ENCODE results near the gene ZCCHC14. TPM values are rescaled to one million over a fixed set of nuclear protein-coding genes. Genes with fewer than 3 reads are reported as not detected.
"Not testable (repeated sequence)": the region's sequence is repeated elsewhere in the genome, so short reads cannot be mapped to it uniquely, and the experiment has no call there.

Gene ZCCHC14
- total and polyA plus RNA-seq, 4 donors = 6.6 to 42.5 (median 27.8) TPM

DNA sequence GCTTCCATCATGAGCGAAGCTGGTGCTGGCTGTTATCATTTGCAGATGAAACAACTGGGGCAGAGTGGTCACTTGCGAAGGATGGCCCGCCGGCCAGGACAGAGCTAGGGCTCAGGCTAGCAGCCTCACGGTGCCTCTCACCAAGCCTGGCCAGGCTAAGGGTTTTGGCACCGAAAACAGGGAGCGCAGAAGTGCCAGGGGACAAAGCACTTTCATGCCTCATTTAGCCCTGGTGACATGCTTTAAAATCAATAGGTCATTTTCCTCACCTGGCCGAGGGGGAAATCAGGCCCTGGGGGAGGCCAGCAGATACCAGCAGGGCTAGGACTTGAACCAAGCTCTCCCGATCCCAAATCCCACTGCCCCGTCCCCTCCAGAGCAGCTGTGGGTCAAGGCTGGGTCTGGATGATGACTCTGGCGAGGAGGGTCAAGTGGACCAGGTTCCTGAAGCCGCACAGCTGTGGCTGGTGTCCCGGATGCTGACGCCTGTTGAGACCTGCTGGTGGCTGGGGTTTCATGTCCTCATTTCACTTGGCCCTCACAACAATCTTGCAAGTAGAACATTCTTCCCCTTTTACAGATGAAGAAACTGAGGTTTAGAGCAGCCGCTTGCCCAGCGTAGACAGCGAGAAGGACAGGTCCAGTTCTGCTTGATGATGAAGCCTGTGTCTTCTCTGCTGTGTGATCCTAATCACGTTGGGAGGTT is 10.6 kb upstream of the ZCCHC14 start:
- intact Hi-C loops (cut with DNase I); H3K36me3 ChIP-seq (ENCODE audit: control insufficient read depth in 1 of 2, insufficient read depth in 2 of 2, low read length in 1 of 2); H3K27me3 ChIP-seq (ENCODE audit: control insufficient read depth in 1 of 2, insufficient read depth in 2 of 2, low read length in 1 of 2); H3K27ac ChIP-seq (ENCODE audit: low read depth in 1 of 2, low read length in 2 of 2); H3K4me3 ChIP-seq (ENCODE audit: low read length in 2 of 2); H3K4me1 ChIP-seq (ENCODE audit: control insufficient read depth in 1 of 2, insufficient read depth in 2 of 2, low read length in 2 of 2); H3K9me3 ChIP-seq (ENCODE audit: control insufficient read depth, low read length): not testable (repeated sequence)
- 84 to 87% methylated on average over 18 of the region's 18 CpGs for WGBS, 2 donors
- ATAC-seq (ENCODE audit: low FRiP score) = peak; percentile 9
- peak in 1 of 2 donors; percentile 45 for DNase-seq

GRCh38 chr16:87502308-87502969 is 9.6 kb upstream of the ZCCHC14 start:
- H3K4me3 ChIP-seq (ENCODE audit: low read length in 2 of 2) = no peak overlapping the region
- no peaks in the 10 kb centered on the region for H3K36me3 ChIP-seq (ENCODE audit: control insufficient read depth in 1 of 2, insufficient read depth in 2 of 2, low read length in 1 of 2)
- intact Hi-C loops (cut with DNase I) = no loop called here
- no peaks in the 10 kb centered on the region for H3K4me1 ChIP-seq (ENCODE audit: control insufficient read depth in 1 of 2, insufficient read depth in 2 of 2, low read length in 2 of 2)
- ATAC-seq (ENCODE audit: low FRiP score) (no peak), DNase-seq (no peak)
- no peaks in the 10 kb centered on the region for H3K9me3 ChIP-seq (ENCODE audit: control insufficient read depth, low read length)
- no peaks in the 10 kb centered on the region for H3K27me3 ChIP-seq (ENCODE audit: control insufficient read depth in 1 of 2, insufficient read depth in 2 of 2, low read length in 1 of 2)
- WGBS, 2 donors = 93 to 95% methylated on average over 5 of the region's 5 CpGs
- no peak overlapping the region for H3K27ac ChIP-seq (ENCODE audit: low read depth in 1 of 2, low read length in 2 of 2)

GRCh38 chr16:87501117-87501516 is 8.3 kb upstream of the ZCCHC14 start:
- DNase-seq (no peak), ATAC-seq (ENCODE audit: low FRiP score) (no peak)

DNA sequence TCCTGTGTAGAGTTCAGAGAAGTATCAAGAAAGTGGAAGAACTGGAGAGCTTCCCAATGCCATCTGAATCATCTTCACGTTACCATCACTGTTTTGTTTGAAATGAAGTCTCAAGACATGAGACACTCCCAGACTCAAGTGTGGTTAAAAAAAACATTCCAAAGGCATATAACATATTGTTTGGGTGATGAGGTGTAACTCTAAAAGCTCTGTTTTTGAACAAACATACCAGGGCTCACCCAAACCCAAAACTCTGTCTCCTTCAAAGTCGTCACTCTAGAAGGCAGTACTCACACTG is 6.3 kb upstream of the ZCCHC14 start:
- H3K4me3 ChIP-seq (ENCODE audit: low read length in 2 of 2) = no peak overlapping the region
- no peaks in the 10 kb centered on the region for H3K36me3 ChIP-seq (ENCODE audit: control insufficient read depth in 1 of 2, insufficient read depth in 2 of 2, low read length in 1 of 2)
- H3K4me1 ChIP-seq (ENCODE audit: control insufficient read depth in 1 of 2, insufficient read depth in 2 of 2, low read length in 2 of 2) = no peaks in the 10 kb centered on the region
- no peak overlapping the region for H3K27ac ChIP-seq (ENCODE audit: low read depth in 1 of 2, low read length in 2 of 2)
- H3K9me3 ChIP-seq (ENCODE audit: control insufficient read depth, low read length) = no peaks in the 10 kb centered on the region
- H3K27me3 ChIP-seq (ENCODE audit: control insufficient read depth in 1 of 2, insufficient read depth in 2 of 2, low read length in 1 of 2) = no peaks in the 10 kb centered on the region
- intact Hi-C loops (cut with DNase I) = no loop called here
- ATAC-seq (ENCODE audit: low FRiP score) (no peak), DNase-seq (no peak)
- 22 to 30% methylated on average over 2 of the region's 2 CpGs for WGBS, 2 donors

More at GRCh38 chr16:87501117-87501516, 8.3 kb upstream of the ZCCHC14 start:
- intact Hi-C loops (cut with DNase I) = no loop called here
- Histone ChIP-seq H3K4me1 (ENCODE audit: control insufficient read depth in 1 of 2, insufficient read depth in 2 of 2, low read length in 2 of 2) (no peaks in the 10 kb centered on the region), H3K27ac (ENCODE audit: low read depth in 1 of 2, low read length in 2 of 2) (no peak overlapping the region), H3K27me3 (ENCODE audit: control insufficient read depth in 1 of 2, insufficient read depth in 2 of 2, low read length in 1 of 2) (no peaks in the 10 kb centered on the region), H3K36me3 (ENCODE audit: control insufficient read depth in 1 of 2, insufficient read depth in 2 of 2, low read length in 1 of 2) (no peaks in the 10 kb centered on the region), H3K9me3 (ENCODE audit: control insufficient read depth, low read length) (no peaks in the 10 kb centered on the region), H3K4me3 (ENCODE audit: low read length in 2 of 2) (no peak overlapping the region)
- 82 to 89% methylated on average over 5 of the region's 5 CpGs for WGBS, 2 donors

DNA sequence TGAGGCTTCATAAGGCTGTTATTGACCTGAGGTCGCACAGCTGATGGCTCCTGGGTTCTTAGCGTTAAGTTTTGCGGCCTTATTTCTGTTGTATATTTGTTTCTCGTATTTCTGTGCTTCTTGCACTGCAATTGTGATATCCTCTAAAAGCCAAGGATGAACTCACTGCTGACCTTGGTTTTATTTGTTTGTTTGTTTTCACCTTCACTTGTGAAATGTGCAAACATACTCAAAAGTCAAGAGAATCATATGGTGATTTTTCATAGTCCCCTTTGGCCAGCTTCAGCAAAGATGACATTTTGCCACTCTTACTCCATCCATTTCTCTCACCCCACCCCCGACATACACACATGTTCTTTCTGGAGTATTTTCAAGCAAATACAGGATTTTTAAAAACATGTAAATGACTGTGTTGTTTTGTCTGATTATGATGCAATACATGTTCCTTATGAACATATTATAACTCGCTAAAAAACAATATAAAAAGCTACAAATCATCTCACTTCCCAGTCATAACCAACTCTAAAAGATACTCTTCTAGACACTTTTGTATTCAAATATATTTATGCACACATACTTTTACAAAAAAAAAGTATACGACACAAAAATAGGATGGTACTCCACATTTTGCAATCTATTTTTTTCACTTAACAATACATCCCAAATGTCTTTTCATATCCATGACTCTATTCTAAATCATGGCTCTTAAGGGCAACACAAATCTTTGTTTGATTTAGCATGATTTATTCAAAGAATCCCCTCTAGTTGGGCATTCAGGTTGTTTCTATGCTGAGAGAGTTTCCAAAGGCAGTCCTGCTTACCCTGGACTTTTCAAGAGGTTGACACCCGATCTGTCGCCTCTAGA is 5.7 kb upstream of the ZCCHC14 start:
- Histone ChIP-seq H3K27me3 (ENCODE audit: control insufficient read depth in 1 of 2, insufficient read depth in 2 of 2, low read length in 1 of 2) (no peaks in the 10 kb centered on the region), H3K36me3 (ENCODE audit: control insufficient read depth in 1 of 2, insufficient read depth in 2 of 2, low read length in 1 of 2) (no peaks in the 10 kb centered on the region), H3K4me1 (ENCODE audit: control insufficient read depth in 1 of 2, insufficient read depth in 2 of 2, low read length in 2 of 2) (no peaks in the 10 kb centered on the region), H3K4me3 (ENCODE audit: low read length in 2 of 2) (no peak overlapping the region), H3K27ac (ENCODE audit: low read depth in 1 of 2, low read length in 2 of 2) (no peak overlapping the region), H3K9me3 (ENCODE audit: control insufficient read depth, low read length) (no peaks in the 10 kb centered on the region)
- DNase-seq (no peak), ATAC-seq (ENCODE audit: low FRiP score) (no peak)
- WGBS, 2 donors = 72% methylated on average over 9 of the region's 9 CpGs
- intact Hi-C loops (cut with DNase I) = no loop called here

GRCh38 chr16:87497767-87498290 is 5.0 kb upstream of the ZCCHC14 start:
- ATAC-seq (ENCODE audit: low FRiP score); H3K9me3 ChIP-seq (ENCODE audit: control insufficient read depth, low read length); H3K36me3 ChIP-seq (ENCODE audit: control insufficient read depth in 1 of 2, insufficient read depth in 2 of 2, low read length in 1 of 2); intact Hi-C loops (cut with DNase I); H3K4me1 ChIP-seq (ENCODE audit: control insufficient read depth in 1 of 2, insufficient read depth in 2 of 2, low read length in 2 of 2); H3K27me3 ChIP-seq (ENCODE audit: control insufficient read depth in 1 of 2, insufficient read depth in 2 of 2, low read length in 1 of 2); H3K27ac ChIP-seq (ENCODE audit: low read depth in 1 of 2, low read length in 2 of 2); H3K4me3 ChIP-seq (ENCODE audit: low read length in 2 of 2): not testable (repeated sequence)
- WGBS, 2 donors = 91% methylated on average over 12 of the region's 12 CpGs
- DNase-seq = peak in 1 of 2 donors; percentile 44

GRCh38 chr16:87497023-87497766 is 4.4 kb upstream of the ZCCHC14 start:
- intact Hi-C loops (cut with DNase I); ATAC-seq (ENCODE audit: low FRiP score); H3K9me3 ChIP-seq (ENCODE audit: control insufficient read depth, low read length); H3K27ac ChIP-seq (ENCODE audit: low read depth in 1 of 2, low read length in 2 of 2); H3K27me3 ChIP-seq (ENCODE audit: control insufficient read depth in 1 of 2, insufficient read depth in 2 of 2, low read length in 1 of 2); H3K36me3 ChIP-seq (ENCODE audit: control insufficient read depth in 1 of 2, insufficient read depth in 2 of 2, low read length in 1 of 2); H3K4me3 ChIP-seq (ENCODE audit: low read length in 2 of 2); H3K4me1 ChIP-seq (ENCODE audit: control insufficient read depth in 1 of 2, insufficient read depth in 2 of 2, low read length in 2 of 2): not testable (repeated sequence)
- 89 to 90% methylated on average over 18 of the region's 18 CpGs for WGBS, 2 donors
- DNase-seq = peak in 1 of 2 donors; percentile 57

GRCh38 chr16:87496447-87496801 is 3.6 kb upstream of the ZCCHC14 start:
- no peaks in the 10 kb centered on the region for H3K36me3 ChIP-seq (ENCODE audit: control insufficient read depth in 1 of 2, insufficient read depth in 2 of 2, low read length in 1 of 2)
- no peaks in the 10 kb centered on the region for H3K27me3 ChIP-seq (ENCODE audit: control insufficient read depth in 1 of 2, insufficient read depth in 2 of 2, low read length in 1 of 2)
- no peaks in the 10 kb centered on the region for H3K4me1 ChIP-seq (ENCODE audit: control insufficient read depth in 1 of 2, insufficient read depth in 2 of 2, low read length in 2 of 2)
- H3K9me3 ChIP-seq (ENCODE audit: control insufficient read depth, low read length) = no peaks in the 10 kb centered on the region
- WGBS, 2 donors = 95 to 100% methylated on average over 2 of the region's 2 CpGs
- H3K4me3 ChIP-seq (ENCODE audit: low read length in 2 of 2) = no peak overlapping the region
- intact Hi-C loops (cut with DNase I) = no loop called here
- ATAC-seq (ENCODE audit: low FRiP score) (no peak), DNase-seq (peak in 1 of 2 donors; percentile 23)
- no peak overlapping the region for H3K27ac ChIP-seq (ENCODE audit: low read depth in 1 of 2, low read length in 2 of 2)

All from aorta (tissue), 5 donors.